ENCODE measurements around the gene ACSS3. TPM values are rescaled to one million over a fixed set of nuclear protein-coding genes. Genes with fewer than 3 reads are reported as not detected.

ACSS3 gene
- total RNA-seq, 4 donors from 2014 or later, result 4.9 to 10.0 (median 8.3) TPM

DNA sequence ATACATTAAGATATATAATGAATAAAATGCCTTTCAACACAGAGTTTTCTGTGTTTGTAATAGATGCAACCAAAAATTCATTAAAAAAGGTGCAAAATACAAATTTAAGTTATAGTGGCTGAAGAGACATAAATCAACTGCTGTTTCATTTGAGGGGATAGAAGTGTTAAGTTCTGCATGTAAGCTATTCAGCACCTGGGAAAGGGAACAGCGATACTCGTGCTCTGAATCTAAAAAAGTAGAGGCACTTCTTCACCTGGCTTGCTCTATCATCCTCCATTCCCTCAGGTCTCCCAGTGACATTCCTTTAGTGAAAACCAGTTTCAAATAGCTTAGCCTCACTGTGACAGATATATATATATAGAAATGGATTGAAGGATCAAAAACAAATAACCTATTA is 222.6 kb downstream of the ACSS3 start:
- Histone ChIP-seq H3K4me3 (no peak overlapping the region), H3K4me1 (no peaks in the 10 kb centered on the region), H3K36me3 (no peaks in the 10 kb centered on the region), H3K27ac (no peak overlapping the region), H3K9me3 (no peaks in the 10 kb centered on the region), H3K27me3 (no peaks in the 10 kb centered on the region)
- no peak for TF ChIP-seq POLR2A (IDR thresholded peaks at IDR 0.05)
- no peak for DNase-seq

DNA sequence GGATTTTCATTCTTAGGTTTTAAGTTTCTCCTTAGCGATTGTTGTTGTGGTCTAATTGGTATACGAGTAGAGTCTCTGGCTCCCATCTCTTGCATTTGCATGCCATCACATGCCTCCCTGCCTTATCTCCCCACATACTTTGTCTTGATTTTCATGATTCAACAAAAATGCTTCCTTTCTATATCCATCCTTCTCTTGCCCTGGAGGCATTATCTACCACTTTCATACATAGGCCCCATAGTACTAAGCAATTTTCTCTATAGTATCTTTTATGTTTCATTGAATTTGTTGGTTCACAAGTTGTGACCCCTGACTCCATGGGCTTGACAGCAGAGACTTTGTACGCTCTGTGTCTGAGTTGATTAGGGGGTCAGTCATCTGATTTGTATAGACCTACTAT is 226.1 kb downstream of the ACSS3 start:
- DNase-seq, result no peak
- H3K4me1 ChIP-seq, result no peaks in the 10 kb centered on the region
- H3K27me3 ChIP-seq, result no peaks in the 10 kb centered on the region
- TF ChIP-seq, protein P1, sequence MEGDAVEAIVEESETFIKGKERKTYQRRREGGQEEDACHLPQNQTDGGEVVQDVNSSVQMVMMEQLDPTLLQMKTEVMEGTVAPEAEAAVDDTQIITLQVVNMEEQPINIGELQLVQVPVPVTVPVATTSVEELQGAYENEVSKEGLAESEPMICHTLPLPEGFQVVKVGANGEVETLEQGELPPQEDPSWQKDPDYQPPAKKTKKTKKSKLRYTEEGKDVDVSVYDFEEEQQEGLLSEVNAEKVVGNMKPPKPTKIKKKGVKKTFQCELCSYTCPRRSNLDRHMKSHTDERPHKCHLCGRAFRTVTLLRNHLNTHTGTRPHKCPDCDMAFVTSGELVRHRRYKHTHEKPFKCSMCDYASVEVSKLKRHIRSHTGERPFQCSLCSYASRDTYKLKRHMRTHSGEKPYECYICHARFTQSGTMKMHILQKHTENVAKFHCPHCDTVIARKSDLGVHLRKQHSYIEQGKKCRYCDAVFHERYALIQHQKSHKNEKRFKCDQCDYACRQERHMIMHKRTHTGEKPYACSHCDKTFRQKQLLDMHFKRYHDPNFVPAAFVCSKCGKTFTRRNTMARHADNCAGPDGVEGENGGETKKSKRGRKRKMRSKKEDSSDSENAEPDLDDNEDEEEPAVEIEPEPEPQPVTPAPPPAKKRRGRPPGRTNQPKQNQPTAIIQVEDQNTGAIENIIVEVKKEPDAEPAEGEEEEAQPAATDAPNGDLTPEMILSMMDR (IDR thresholded peaks at IDR 0.05), result no peak
- TF ChIP-seq POLR2A (IDR thresholded peaks at IDR 0.05), result no peak
- H3K36me3 ChIP-seq, result no peaks in the 10 kb centered on the region
- H3K9me3 ChIP-seq, result no peaks in the 10 kb centered on the region
- H3K4me3 ChIP-seq, result no peak overlapping the region
- no peak overlapping the region for H3K27ac ChIP-seq

Small RNAs within 50 kb of the gene (small RNA-seq; reads per million reads assigned to genes)
- gene MIR4699, result 0 reads per million in 2 donors

Other genes with a start within 250 kb of the ACSS3 start
- 10 to 100 TPM in 3 of 4 donors, 1 to 10 TPM in 1; 5.0 to 28.2 (median 20.7) TPM for gene LIN7A, start 140.1 kb upstream of the ACSS3 start, total RNA-seq